Measurements from ENCODE around the gene ZEB1.
A peak's percentile ranks its signal among the peaks of the same experiment; 100 is the strongest.

ZEB1 gene

DNA sequence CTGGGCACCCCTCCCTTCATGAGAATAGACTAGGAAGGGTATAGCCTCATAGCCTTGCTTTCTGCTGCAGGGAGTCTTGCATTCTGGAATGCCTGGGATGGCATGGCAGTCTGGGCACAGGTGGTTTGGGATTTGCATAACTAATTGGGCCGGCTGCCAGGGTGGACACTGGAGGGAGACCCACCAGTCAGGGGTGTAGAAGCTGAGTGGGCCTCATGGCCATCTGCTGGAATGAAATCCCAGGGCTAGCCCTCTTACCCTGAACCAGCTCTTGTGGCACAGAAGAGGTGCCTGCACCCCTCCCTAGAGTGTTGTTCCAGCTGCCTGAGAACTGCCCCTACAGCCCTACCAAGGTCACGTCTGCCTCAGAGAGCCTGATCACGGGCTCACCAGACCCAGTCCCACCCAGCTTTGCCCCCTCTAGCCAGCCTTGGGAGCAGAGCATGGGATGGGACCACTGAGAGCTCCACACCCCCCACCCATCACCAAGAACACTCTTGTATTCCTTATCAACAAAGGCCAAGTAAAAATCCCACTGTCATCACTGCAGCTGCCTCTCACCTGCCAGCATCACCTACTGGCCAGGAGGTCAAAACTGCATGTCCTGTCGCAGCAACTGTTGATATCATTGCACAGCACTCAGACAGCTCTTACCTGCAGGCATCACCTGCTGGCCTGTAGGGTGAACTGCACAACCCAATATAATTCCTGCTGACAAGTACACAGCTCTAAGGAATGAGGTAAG lies 148.9 kb downstream of the ZEB1 start:
- no peak overlapping the region for H3K4me3 ChIP-seq (ENCODE audit: low read length)
- DNase-seq (ENCODE audit: low read depth), result peak; percentile 8
- TF ChIP-seq, protein P1, sequence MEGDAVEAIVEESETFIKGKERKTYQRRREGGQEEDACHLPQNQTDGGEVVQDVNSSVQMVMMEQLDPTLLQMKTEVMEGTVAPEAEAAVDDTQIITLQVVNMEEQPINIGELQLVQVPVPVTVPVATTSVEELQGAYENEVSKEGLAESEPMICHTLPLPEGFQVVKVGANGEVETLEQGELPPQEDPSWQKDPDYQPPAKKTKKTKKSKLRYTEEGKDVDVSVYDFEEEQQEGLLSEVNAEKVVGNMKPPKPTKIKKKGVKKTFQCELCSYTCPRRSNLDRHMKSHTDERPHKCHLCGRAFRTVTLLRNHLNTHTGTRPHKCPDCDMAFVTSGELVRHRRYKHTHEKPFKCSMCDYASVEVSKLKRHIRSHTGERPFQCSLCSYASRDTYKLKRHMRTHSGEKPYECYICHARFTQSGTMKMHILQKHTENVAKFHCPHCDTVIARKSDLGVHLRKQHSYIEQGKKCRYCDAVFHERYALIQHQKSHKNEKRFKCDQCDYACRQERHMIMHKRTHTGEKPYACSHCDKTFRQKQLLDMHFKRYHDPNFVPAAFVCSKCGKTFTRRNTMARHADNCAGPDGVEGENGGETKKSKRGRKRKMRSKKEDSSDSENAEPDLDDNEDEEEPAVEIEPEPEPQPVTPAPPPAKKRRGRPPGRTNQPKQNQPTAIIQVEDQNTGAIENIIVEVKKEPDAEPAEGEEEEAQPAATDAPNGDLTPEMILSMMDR (conservative IDR thresholded peaks at IDR 0.05; ENCODE audit: low read depth, low read length), result peak; percentile 67

DNA sequence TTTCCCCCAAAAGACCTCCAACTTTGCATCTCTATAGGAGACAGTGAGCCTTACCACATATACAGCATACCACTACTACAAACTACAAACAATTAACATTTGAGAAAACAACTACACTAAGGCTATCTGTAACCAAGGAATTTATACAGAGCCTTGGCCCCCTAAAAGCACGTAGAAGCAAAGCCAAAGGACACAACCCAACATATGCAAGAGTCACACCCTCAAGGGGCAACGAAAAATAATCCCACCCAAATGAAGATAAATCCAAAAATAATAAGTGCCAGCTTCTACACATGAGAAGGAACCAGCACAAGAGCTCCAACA lies 149.5 kb downstream of the ZEB1 start:
- TF ChIP-seq, protein P1 (conservative IDR thresholded peaks at IDR 0.05; ENCODE audit: low read depth, low read length), result no peak
- DNase-seq (ENCODE audit: low read depth), result no peak
- no peak overlapping the region for H3K4me3 ChIP-seq (ENCODE audit: low read length)

DNA sequence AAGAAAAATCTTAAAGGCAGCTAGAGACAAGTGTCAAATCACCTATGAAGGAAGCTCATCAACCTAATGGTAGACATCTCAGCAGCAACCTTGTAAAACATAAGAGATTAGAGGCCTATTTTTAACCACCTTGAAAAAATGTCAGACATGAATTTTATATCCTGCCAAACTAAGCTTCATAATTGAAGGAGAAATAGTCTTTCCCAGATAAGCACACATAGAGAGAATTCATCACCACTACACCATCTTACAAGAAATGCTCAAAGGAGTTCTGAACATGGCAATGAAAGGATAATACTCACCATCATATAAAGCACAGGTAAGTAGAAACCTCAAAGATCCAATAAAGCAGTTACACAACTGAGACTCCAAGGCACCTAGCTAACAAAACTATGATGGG lies 156.5 kb downstream of the ZEB1 start:
- no peak overlapping the region for H3K4me3 ChIP-seq (ENCODE audit: low read length)
- DNase-seq (ENCODE audit: low read depth), result no peak
- TF ChIP-seq, protein P1 (conservative IDR thresholded peaks at IDR 0.05; ENCODE audit: low read depth, low read length), result no peak

DNA sequence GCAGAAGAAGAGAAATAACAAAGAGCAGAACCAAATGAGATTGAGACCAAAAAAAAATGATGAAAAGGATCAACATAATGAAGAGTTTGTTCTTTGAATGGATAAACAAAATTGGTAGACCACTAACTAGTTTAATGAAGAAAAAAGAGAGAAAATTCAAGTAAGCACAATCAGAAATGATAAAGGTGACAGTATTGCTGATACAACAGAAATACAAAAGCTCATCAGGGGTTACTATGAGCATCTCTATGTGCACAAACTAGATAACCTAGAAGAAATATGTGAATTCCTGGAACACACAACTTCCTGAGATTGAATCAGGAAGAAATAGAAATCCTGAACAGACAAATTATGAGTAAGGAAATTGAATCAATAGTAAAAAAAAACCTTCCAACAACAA lies 157.1 kb downstream of the ZEB1 start:
- no peak for DNase-seq (ENCODE audit: low read depth)
- TF ChIP-seq, protein P1 (conservative IDR thresholded peaks at IDR 0.05; ENCODE audit: low read depth, low read length), result no peak
- H3K4me3 ChIP-seq (ENCODE audit: low read length), result no peak overlapping the region

DNA sequence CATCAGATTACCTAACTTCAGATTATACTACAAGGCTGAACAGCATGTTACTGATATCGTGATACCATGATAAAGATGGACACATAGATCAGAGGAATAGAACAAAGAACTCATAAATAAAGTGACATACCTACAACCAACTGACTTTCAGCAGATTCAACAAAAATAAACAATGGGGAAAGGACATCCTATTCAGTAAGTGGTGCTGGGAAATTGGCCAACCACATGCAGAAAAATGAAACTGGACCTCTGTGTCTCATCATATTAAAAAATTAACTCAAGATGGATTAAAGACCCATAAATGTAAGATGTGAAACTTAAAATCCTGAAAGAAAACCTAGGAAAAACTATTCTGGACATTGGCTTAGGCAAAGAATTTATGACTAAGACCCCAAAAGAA lies 158.6 kb downstream of the ZEB1 start:
- DNase-seq (ENCODE audit: low read depth), result no peak
- no peak overlapping the region for H3K4me3 ChIP-seq (ENCODE audit: low read length)
- TF ChIP-seq, protein P1 (conservative IDR thresholded peaks at IDR 0.05; ENCODE audit: low read depth, low read length), result no peak

DNA sequence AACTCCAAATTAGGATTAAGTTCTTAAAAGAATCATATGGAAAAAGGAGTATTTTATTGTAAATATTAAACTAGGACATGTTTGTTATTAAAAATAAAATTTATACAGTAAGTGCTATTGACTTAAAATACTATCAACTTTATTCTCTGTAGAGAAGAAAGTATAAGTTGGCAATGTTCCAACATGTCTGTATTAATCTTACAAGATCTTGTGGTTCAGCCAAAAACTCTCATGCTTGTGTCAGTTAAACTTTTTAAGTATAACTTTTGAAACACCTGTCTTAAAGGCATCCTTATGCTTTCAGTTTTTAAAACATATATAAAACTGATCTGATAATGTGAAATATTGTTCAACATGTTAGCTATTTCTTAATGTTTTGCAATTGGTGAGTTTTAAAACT lies 160.7 kb downstream of the ZEB1 start:
- DNase-seq (ENCODE audit: low read depth), result peak; percentile 8
- TF ChIP-seq, protein P1 (conservative IDR thresholded peaks at IDR 0.05; ENCODE audit: low read depth, low read length), result no peak
- no peak overlapping the region for H3K4me3 ChIP-seq (ENCODE audit: low read length)

DNA sequence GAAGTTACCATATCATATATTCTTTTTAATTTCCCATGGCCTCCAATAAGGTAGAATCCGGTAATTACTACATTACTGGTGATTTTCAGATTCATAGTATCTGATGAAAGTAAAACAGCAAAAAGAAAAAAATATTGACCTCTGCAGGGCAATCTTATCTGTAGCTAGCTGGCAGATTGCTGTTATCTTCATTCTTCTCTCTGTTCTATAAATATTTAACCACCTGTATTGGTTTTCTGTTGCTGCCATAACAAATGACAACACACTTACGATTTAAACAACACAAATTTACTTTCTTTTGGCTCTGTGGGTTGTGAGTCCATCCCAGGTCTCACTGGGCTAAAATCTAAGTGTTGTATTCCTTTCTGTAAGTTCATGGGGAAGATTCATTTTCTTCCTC lies 164.5 kb downstream of the ZEB1 start:
- DNase-seq (ENCODE audit: low read depth), result no peak
- no peak overlapping the region for H3K4me3 ChIP-seq (ENCODE audit: low read length)
- TF ChIP-seq, protein P1 (conservative IDR thresholded peaks at IDR 0.05; ENCODE audit: low read depth, low read length), result no peak

All from retinal pigment epithelial cell (primary cell).